Kidney (tissue), 14 donors: ENCODE results near the gene STXBP2. TPM values are rescaled to one million over a fixed set of nuclear protein-coding genes. Genes with fewer than 3 reads are reported as not detected.

Source experiments
- DNase-seq, 5 donors: peaks; one replicate each; pipeline ENCODE4 v3.0.0-alpha.2; 2013 to 2020
- FAIRE-seq: peaks from 2 replicates; lab custom pipeline; 2012; peaks lifted over from hg19 to GRCh38; lab: Jason Lieb, UNC
- H3K27ac ChIP-seq, 2 donors: one replicate each; pipeline ENCODE4 v1.7.0; 2013; ENCODE audit warnings: low read depth in 2 of 2, low read length in 2 of 2, inconsistent platforms in 1 of 2
- H3K27me3 ChIP-seq: one replicate; pipeline ENCODE4 v1.7.1; 2013; ENCODE audit warnings: low read length, inconsistent platforms; ENCODE audit not compliant: control insufficient read depth, insufficient read depth
- H3K36me3 ChIP-seq, 3 donors: one replicate each; pipeline versions ENCODE4 v1.7.0 to v1.7.1; 2013; ENCODE audit warnings: low read length in 3 of 3, control low read depth in 1 of 3, inconsistent platforms in 1 of 3; ENCODE audit not compliant: insufficient read depth in 3 of 3, control insufficient read depth in 2 of 3
- H3K4me1 ChIP-seq, 3 donors: one replicate each; pipeline versions ENCODE4 v1.7.0 to v1.7.1; 2013; ENCODE audit warnings: low read length in 3 of 3, inconsistent platforms in 1 of 3, low read depth in 1 of 3; ENCODE audit not compliant: control insufficient read depth in 2 of 3, insufficient read depth in 2 of 3
- H3K4me3 ChIP-seq, 3 donors: one replicate each; pipeline versions ENCODE4 v1.7.0 to v1.8.1; 2013; ENCODE audit warnings: low read length in 3 of 3, control low read depth in 1 of 3, inconsistent platforms in 1 of 3
- H3K9ac ChIP-seq, 3 donors: one replicate each; pipeline versions ENCODE4 v1.7.0 to v1.7.1; 2013; ENCODE audit warnings: low read length in 3 of 3, control low read depth in 1 of 3, inconsistent platforms in 1 of 3
- H3K9me3 ChIP-seq, 3 donors: one replicate each; pipeline versions ENCODE4 v1.7.0 to v1.7.1; 2013; ENCODE audit warnings: low read length in 3 of 3, control low read depth in 1 of 3, inconsistent platforms in 1 of 3; ENCODE audit not compliant: control insufficient read depth in 2 of 3, insufficient read depth in 1 of 3
- intact Hi-C: fragments of 100-400 bp; cut with DNase I; formaldehyde crosslinking; loops from one replicate; pipeline ENCODE4 v1.11.1; 2022
- polyA plus RNA-seq: library from polyadenylated mRNA; stranded (reverse); fragments of 350-450 nt; fragmentation: Illumina TruSeq; extraction: RNeasy Lipid Tissue Mini Kit (QIAGEN cat#74804); gene quantifications from one replicate; pipeline ENCODE4 v1.2.3, GENCODE V29; 2014; ENCODE audit warnings: low read depth, low replicate concordance; ENCODE audit not compliant: insufficient read depth
- total RNA-seq: library from RNA; stranded (reverse); fragmentation: NEBNext Ultra II Directional; extraction: Animal tissue kit (Norgen Biotek cat#: 25700); gene quantifications from one replicate; pipeline ENCODE4 v1.2.1, GENCODE V29; 2021
- TF ChIP-seq, protein P1 (sequence below): IDR thresholded peaks from 3 replicates; pipeline ENCODE4 v1.5.1; 2012; ENCODE audit warnings: mild to moderate bottlenecking, moderate library complexity, borderline replicate concordance; ENCODE audit not compliant: insufficient read depth; ENCODE audit errors: extremely low read depth
- donor health status: control.
- donor health status: control.
- donor health status: control.
- donor health status: control.
- donor health status: control.
- donor health status: DM: yes; HTN: yes; CAD: no.
- donor health status: Normal renal cell carcinoma (clear cell type).

The STXBP2 gene
- total and polyA plus RNA-seq, 2 donors from 2014 or later = 74.8 to 136 TPM

DNA sequence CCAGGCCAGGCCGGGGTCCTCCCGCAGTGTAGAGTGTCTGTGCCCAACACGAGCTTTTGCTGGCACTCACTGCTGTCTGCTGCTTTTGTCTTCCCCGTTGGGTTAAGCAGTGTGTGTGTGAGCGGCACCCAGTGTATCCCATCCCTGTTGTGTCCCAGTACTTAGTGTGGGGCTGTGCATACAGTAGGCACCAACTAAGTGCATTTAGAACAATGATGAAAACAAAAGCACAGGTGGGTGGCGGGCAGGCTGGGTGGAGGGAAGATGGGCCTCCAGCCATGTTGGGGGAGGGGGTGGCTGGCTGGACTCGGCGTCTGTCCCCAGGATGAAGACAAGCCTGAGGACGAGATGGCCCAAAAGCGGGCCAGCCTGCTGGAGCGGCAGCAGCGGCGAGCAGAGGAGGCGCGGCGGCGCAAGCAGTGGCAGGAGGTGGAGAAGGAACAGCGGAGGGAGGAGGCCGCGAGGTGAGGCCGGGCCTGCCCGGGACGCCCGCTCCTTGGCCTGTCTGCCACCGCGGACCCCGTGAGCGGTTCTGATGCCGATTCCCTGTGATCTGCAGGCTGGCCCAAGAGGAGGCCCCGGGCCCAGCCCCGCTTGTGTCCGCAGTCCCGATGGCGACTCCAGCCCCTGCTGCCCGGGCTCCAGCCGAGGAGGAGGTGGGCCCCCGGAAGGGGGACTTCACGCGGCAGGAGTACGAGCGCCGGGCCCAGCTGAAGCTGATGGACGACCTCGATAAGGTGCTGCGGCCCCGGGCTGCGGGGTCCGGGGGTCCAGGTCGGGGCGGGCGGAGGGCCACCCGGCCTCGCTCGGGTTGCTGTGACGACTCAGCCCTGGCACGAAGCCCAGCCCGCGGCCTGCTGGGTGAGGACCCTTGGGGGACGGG is 21.8 kb upstream of the STXBP2 start:
- H3K4me3 ChIP-seq = no peak overlapping the region
- FAIRE-seq (no peak), DNase-seq (peak in 1 of 5 donors; percentile 77)
- H3K4me1 ChIP-seq = peaks cover 0 to 25% (median 12%) of the 10 kb centered on the region in 3 donors
- no peaks in the 10 kb centered on the region for H3K9me3 ChIP-seq
- no peaks in the 10 kb centered on the region for H3K27me3 ChIP-seq
- H3K9ac ChIP-seq = no peak overlapping the region
- H3K27ac ChIP-seq = no peak overlapping the region
- TF ChIP-seq, protein P1, sequence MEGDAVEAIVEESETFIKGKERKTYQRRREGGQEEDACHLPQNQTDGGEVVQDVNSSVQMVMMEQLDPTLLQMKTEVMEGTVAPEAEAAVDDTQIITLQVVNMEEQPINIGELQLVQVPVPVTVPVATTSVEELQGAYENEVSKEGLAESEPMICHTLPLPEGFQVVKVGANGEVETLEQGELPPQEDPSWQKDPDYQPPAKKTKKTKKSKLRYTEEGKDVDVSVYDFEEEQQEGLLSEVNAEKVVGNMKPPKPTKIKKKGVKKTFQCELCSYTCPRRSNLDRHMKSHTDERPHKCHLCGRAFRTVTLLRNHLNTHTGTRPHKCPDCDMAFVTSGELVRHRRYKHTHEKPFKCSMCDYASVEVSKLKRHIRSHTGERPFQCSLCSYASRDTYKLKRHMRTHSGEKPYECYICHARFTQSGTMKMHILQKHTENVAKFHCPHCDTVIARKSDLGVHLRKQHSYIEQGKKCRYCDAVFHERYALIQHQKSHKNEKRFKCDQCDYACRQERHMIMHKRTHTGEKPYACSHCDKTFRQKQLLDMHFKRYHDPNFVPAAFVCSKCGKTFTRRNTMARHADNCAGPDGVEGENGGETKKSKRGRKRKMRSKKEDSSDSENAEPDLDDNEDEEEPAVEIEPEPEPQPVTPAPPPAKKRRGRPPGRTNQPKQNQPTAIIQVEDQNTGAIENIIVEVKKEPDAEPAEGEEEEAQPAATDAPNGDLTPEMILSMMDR = no peak
- peaks cover 0 to 7% (median under 1%) of the 10 kb centered on the region in 3 donors for H3K36me3 ChIP-seq
- intact Hi-C loops = no loop called here

DNA sequence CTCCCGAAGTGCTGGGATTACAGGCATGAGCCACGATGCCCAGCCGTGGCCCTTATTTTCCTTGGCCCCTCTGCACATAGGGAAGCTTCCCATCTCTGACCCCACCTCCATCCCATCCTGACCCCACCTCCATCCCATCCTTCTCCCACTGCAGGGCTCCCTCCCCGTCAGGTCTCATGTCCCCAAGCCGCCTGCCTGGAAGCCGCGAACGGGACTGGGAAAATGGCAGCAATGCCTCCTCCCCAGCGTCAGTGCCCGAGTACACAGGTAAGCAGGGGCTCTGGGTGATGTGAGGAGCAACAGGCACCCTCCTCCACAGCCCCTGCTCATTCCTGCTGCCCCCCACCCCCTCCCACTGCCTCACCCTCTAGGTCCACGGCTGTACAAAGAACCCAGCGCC is 19.7 kb upstream of the STXBP2 start:
- DNase-seq = no peak
- Histone ChIP-seq H3K9ac (no peak overlapping the region), H3K9me3 (no peaks in the 10 kb centered on the region), H3K27ac (peak overlapping the region; percentile 36 to 97), H3K4me1 (peaks cover 0 to 27% (median 12%) of the 10 kb centered on the region in 3 donors), H3K27me3 (no peaks in the 10 kb centered on the region), H3K36me3 (peaks cover 0 to 18% (median 11%) of the 10 kb centered on the region in 3 donors), H3K4me3 (no peak overlapping the region)
- FAIRE-seq = no peak
- TF ChIP-seq, protein P1 = no peak
- intact Hi-C loops = no loop called here

DNA sequence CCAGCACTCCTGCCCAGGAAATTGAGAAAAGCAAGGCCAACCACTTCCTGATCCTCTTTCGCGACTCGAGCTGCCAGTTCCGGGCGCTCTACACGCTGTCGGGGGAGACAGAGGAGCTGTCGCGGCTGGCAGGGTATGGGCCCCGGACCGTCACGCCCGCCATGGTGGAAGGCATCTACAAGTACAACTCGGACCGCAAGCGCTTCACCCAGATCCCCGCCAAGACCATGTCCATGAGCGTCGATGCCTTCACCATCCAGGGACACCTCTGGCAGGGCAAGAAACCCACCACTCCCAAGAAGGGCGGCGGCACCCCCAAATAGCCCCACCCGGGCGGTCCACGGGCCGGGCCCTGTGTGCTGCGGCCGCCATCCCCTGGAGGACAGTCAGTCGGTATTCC is 19.2 kb upstream of the STXBP2 start:
- H3K27me3 ChIP-seq = no peaks in the 10 kb centered on the region
- H3K9me3 ChIP-seq = no peaks in the 10 kb centered on the region
- H3K27ac ChIP-seq = peak overlapping the region; percentile 93 to 97
- peaks cover under 1 to 23% (median 16%) of the 10 kb centered on the region in 3 donors for H3K36me3 ChIP-seq
- H3K4me3 ChIP-seq = no peak overlapping the region
- intact Hi-C loops = no loop called here
- no peak for FAIRE-seq
- no peak for DNase-seq
- TF ChIP-seq, protein P1 = no peak
- peak overlapping the region in 1 of 3 donors; percentile 58 for H3K9ac ChIP-seq
- H3K4me1 ChIP-seq = peaks cover 0 to 27% (median 12%) of the 10 kb centered on the region in 3 donors
